ENCODE measurements around the gene HAL. TPM values are rescaled to one million over a fixed set of nuclear protein-coding genes. Genes with fewer than 3 reads are reported as not detected.

HAL gene
- total RNA-seq, 4 donors from 2014 or later: 0.10 to 4.0 (median 0.46) TPM; not detected in 1

DNA sequence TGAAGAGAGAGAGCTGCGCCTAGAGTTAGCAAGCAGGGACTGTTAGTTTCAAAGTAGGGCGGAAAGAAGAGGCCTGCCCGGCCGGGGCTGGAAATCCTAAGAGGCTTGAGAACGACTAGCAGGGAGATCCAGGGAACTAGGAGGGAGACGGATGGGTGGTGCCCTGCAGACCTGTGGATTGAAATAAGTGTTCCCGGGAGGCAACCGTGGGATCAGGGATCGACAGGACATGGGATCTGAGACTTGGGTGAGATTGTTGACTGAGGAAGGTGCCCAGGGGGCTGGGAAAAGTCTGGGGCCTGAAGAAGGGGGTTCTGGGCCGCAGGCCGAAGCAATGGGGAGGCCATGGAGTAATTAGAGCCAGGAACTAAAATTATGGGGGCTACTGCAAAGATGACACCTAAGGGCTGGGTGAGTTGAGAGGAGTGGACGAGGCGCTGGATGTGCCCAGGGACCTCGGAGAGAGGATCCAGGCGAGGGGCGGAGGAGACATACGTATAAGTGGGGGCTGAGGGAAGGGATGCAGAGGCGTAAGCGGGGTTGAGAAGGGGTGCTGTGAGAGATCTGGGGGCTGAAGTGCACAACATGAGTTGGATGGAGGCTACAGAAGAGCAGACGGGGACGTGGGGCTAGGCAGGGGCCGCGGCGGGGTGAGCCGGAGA lies 38.6 kb upstream of the HAL start:
- Histone ChIP-seq H3K4me1 (peaks cover 7 to 21% (median 12%) of the 10 kb centered on the region in 3 donors), H3K4me3 (peak overlapping the region; percentile 62 to 87), H3K27me3 (no peaks in the 10 kb centered on the region), H3K27ac (peak overlapping the region; percentile 64 to 92 (median 90)), H3K36me3 (no peaks in the 10 kb centered on the region), H3K9me3 (no peaks in the 10 kb centered on the region)
- WGBS, 2 donors (ENCODE audit: low coverage in 1 of 2): 0% methylated on average over 12 to 25 of the region's 25 CpGs
- TF ChIP-seq, protein P1, sequence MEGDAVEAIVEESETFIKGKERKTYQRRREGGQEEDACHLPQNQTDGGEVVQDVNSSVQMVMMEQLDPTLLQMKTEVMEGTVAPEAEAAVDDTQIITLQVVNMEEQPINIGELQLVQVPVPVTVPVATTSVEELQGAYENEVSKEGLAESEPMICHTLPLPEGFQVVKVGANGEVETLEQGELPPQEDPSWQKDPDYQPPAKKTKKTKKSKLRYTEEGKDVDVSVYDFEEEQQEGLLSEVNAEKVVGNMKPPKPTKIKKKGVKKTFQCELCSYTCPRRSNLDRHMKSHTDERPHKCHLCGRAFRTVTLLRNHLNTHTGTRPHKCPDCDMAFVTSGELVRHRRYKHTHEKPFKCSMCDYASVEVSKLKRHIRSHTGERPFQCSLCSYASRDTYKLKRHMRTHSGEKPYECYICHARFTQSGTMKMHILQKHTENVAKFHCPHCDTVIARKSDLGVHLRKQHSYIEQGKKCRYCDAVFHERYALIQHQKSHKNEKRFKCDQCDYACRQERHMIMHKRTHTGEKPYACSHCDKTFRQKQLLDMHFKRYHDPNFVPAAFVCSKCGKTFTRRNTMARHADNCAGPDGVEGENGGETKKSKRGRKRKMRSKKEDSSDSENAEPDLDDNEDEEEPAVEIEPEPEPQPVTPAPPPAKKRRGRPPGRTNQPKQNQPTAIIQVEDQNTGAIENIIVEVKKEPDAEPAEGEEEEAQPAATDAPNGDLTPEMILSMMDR (IDR thresholded peaks at IDR 0.05): no peak
- TF ChIP-seq EP300 (IDR thresholded peaks at IDR 0.05) (no peak), POLR2AphosphoS5 (IDR thresholded peaks at IDR 0.05) (no peak), POLR2A (IDR thresholded peaks at IDR 0.05) (no peak)
- peak; percentile 13 for ATAC-seq

DNA sequence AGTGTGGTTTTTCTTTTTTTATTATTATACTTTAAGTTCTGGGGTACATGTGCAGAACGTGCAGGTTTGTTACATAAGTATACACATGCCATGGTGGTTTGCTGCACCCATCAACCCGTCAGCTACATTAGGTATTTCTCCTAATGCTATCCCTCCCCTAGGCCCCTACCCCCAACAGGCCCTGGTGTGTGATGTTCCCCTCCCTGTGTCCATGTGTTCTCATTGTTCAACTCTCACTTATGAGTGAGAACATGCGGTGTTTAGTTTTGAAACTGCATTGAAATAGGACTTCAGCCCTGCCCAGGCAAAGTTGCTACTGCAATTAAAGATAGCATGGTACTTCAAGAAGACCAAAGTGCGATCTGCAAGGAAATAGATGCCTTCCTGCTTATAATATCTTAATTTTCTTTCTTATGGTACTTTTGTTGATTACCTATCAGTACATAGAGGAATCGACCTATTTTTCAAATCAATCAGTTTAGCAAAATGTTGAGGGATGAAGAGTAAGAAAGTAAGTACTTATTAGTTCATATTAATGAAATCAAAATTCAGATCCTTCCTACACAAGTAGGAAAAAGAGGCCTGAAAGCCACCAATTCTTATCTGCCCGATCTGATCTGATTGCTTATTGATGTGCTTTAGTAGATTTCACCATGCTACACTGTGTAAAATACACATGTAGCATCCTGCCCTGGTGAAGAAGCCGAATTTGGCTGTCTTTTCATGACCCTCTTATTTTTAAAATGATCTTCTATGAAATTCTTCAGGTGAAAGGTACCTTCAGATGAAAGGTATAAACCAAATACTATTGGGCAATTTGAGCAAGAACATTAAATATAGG lies 37.6 kb upstream of the HAL start:
- no peak for ATAC-seq
- H3K36me3 ChIP-seq: no peaks in the 10 kb centered on the region
- WGBS, 2 donors (ENCODE audit: low coverage in 1 of 2): 62 to 65% methylated on average over 6 to 7 of the region's 7 CpGs
- peaks cover 7 to 21% (median 12%) of the 10 kb centered on the region in 3 donors for H3K4me1 ChIP-seq
- H3K4me3 ChIP-seq: peak overlapping the region in 1 of 2 donors; percentile 87
- H3K9me3 ChIP-seq: no peaks in the 10 kb centered on the region
- TF ChIP-seq, protein P1 (IDR thresholded peaks at IDR 0.05): no peak
- TF ChIP-seq POLR2AphosphoS5 (IDR thresholded peaks at IDR 0.05) (no peak), EP300 (IDR thresholded peaks at IDR 0.05) (no peak), POLR2A (IDR thresholded peaks at IDR 0.05) (no peak)
- H3K27me3 ChIP-seq: no peaks in the 10 kb centered on the region
- H3K27ac ChIP-seq: peak overlapping the region in 2 of 4 donors; percentile 89 to 90

DNA sequence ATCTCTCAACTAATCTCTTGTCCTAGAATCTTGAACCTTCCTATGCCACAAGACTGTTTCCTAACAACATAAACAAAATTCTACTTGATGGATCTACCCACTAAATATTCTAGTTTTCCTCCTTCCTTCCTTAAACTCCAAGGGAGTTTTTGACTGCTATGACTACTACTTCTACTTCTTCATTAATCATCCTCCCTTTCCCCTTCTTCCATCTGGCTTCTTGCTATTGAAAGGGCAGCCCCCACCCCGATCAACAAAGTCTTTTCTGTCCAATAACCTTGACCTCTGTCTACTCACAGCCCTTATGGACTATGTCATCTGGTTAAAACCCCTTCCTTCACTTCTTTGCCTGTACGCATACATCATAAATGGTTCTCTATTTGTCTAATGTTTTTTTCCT lies 33.7 kb upstream of the HAL start:
- Histone ChIP-seq H3K27ac (no peak overlapping the region), H3K4me1 (peaks cover 7 to 19% (median 12%) of the 10 kb centered on the region in 3 donors), H3K4me3 (no peak overlapping the region), H3K9me3 (no peaks in the 10 kb centered on the region), H3K36me3 (peaks cover 2 to 38% of the 10 kb centered on the region in 2 donors), H3K27me3 (no peaks in the 10 kb centered on the region)
- no peak for TF ChIP-seq POLR2A (IDR thresholded peaks at IDR 0.05)
- TF ChIP-seq, protein P1 (IDR thresholded peaks at IDR 0.05): no peak
- no peak for TF ChIP-seq EP300 (IDR thresholded peaks at IDR 0.05)
- no peak for TF ChIP-seq POLR2AphosphoS5 (IDR thresholded peaks at IDR 0.05)
- ATAC-seq: no peak
- WGBS, 2 donors (ENCODE audit: low coverage in 1 of 2): 55 to 72% methylated on average over 1 to 2 of the region's 2 CpGs

DNA sequence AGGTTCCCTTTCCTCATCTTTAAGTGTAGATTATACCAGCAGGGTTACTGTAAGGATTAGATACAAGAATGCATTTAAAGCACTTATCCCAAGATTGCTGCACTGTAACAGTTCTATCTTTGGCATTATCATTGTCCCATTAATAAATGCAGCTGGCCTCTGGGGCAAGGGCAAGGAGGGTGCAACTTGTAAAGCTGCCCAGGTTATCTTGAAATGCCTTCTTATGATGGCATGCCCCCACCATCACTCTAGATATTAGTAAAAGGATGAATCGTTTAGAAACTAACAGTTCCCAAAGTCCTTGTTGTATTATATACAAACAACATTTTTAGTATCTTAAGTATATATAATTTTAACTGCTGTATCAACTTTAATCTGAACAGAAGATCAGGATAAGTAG lies 32.4 kb upstream of the HAL start:
- Histone ChIP-seq H3K27me3 (no peaks in the 10 kb centered on the region), H3K4me1 (peaks cover 3 to 6% (median 4%) of the 10 kb centered on the region in 3 donors), H3K27ac (no peak overlapping the region), H3K4me3 (no peak overlapping the region), H3K36me3 (peaks cover 2 to 51% of the 10 kb centered on the region in 2 donors), H3K9me3 (no peaks in the 10 kb centered on the region)
- WGBS, 2 donors (ENCODE audit: low coverage in 1 of 2): 50% methylated on average over 1 of the region's 1 CpG; no CpG with 5 or more reads in 1 of the 2 donors
- ATAC-seq: no peak
- no peak for TF ChIP-seq EP300 (IDR thresholded peaks at IDR 0.05)
- TF ChIP-seq POLR2A (IDR thresholded peaks at IDR 0.05): no peak
- TF ChIP-seq POLR2AphosphoS5 (IDR thresholded peaks at IDR 0.05): no peak

DNA sequence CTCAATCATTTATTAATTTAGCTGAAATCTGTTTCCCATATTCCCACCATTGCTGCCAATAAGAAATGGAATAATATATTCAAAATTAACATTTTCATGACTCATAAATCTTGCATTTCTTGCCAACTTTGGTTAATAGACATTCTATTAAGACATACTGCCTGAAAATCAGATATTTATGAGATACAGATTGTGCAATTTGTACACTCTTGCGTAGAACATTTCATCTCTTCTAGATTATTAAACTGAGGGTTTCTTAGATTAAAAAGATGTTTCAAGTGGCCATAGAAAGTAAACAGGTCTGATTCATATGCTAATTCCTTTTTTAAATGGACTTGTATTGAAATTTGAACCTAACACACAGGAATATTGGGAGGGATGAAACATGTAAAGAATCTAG lies 30.2 kb upstream of the HAL start:
- H3K27me3 ChIP-seq: no peaks in the 10 kb centered on the region
- TF ChIP-seq POLR2AphosphoS5 (IDR thresholded peaks at IDR 0.05): no peak
- TF ChIP-seq, protein P1 (IDR thresholded peaks at IDR 0.05): no peak
- no peaks in the 10 kb centered on the region for H3K4me1 ChIP-seq
- H3K27ac ChIP-seq: no peak overlapping the region
- no peak for ATAC-seq
- H3K36me3 ChIP-seq: peaks cover 2 to 73% of the 10 kb centered on the region in 2 donors
- H3K4me3 ChIP-seq: no peak overlapping the region
- H3K9me3 ChIP-seq: no peaks in the 10 kb centered on the region
- 93 to 100% methylated on average over 1 of the region's 1 CpG for WGBS, 2 donors (ENCODE audit: low coverage in 1 of 2)

All from gastroesophageal sphincter (tissue), 4 donors.